ENCODE measurements around the gene LAMC2.
A peak's percentile ranks its signal among the peaks of the same experiment; 100 is the strongest.
"Not testable (repeated sequence)": the region's sequence is repeated elsewhere in the genome, so short reads cannot be mapped to it uniquely, and the experiment has no call there.

Gene LAMC2

DNA sequence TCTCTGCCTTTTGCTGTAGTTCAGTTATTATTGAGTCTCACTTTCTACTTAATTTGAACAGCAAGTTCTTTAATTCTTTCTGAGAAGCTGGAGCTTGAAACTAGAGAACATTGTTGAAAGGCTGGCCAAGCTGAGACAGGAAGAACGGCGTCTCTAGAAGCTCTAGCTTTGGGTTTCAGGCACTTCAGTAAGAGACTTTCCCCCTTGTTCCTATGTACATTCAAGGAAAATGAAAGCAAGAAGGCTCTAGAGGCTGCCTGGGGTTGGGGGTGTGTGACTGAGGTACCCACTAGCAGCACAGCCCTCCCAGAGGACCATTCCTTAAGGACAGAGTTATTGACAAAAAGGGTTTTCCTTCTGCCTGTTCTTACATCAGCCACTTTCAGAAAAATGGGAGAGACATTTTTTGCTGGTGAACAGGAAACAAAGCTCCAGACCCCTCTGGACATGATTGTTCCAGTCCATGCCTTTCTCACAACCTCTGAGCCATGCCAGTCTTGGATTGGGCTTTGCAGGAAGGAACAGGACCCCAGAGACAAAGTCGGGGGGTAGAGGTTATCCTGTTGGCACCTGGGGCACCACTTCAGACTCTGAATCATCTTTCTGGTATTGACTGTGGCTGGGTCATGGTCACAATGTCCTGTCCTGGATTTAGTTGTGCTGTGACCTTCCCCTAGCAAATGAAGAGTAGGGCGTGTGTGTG is 63.1 kb downstream of the LAMC2 start:
- H3K4me3 ChIP-seq (ENCODE audit: low read depth, low read length): no peak overlapping the region
- DNase-seq (ENCODE audit: low read depth): no peak

- H3K4me3 ChIP-seq (ENCODE audit: low read depth, low read length): no peak overlapping the region
- DNase-seq (ENCODE audit: low read depth): no peak
Observed at GRCh38 chr1:183249941-183250452, 63.9 kb downstream of the LAMC2 start.

DNA sequence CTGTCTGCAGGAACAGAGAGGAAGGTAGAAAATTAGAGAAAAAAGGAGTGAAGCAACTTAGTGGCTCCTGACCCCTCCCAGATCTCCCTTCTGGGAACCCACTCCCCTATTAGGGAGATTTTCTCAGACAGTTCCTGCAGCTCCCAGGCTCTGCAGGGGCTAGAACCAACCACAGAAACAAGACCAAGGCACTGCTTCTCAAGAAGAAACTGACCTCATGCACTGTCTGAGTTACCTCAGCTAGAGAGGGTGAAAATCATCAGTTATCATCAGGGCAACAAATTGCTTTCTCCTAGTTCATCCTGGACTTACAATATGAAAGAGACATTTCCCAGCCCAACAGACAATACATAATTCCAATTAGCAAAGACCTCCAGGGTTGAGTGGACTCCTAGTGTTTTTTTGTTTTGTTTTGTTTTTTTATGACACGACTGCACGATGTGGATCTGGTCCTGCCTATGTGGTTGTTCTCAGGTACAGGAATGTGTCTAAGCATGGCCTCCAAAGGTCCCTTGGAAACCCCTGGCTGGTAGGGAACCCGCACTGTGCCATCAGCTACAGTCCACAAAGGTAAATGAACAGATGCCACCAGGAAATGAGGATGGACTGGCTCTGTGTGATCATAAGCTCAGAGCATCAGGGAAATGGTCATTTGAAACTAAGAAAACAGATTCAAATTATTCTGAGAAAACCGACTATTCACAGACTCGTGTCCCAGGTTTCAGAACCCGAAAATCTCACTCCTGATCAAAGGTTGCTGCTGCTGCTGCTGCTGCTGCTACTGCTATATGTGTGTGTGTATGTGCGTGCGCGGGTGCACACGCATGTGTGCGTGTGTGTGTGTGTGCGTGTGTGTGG is 65.3 kb downstream of the LAMC2 start:
- H3K4me3 ChIP-seq (ENCODE audit: low read depth, low read length): no peak overlapping the region
- no peak for DNase-seq (ENCODE audit: low read depth)

- H3K4me3 ChIP-seq (ENCODE audit: low read depth, low read length): no peak overlapping the region
- no peak for DNase-seq (ENCODE audit: low read depth)
Observed at GRCh38 chr1:183251959-183252450, 65.9 kb downstream of the LAMC2 start.

- no peak overlapping the region for H3K4me3 ChIP-seq (ENCODE audit: low read depth, low read length)
- no peak for DNase-seq (ENCODE audit: low read depth)
Observed at GRCh38 chr1:183255073-183255472, 69.0 kb downstream of the LAMC2 start.

DNA sequence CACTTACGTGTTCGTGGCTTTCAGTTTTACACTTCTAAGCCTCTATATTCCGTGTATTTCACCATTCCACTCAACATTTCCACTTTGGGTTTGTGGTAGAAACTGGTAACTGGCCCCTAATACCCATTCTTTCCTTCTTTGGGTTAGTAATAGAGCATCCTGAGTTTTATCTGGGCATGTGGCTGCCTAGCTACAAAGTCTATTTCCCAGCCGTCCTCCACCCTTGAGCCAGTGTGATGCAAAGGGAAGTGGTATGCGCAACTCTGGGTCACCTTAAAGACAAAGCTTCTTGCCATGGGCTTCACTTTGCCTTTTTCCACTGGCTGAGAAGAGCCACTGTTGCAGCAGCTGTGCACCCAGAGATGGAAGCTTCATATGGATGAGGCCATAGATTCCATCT is 73.9 kb downstream of the LAMC2 start:
- DNase-seq (ENCODE audit: low read depth): no peak
- no peak overlapping the region for H3K4me3 ChIP-seq (ENCODE audit: low read depth, low read length)

- H3K4me3 ChIP-seq (ENCODE audit: low read depth, low read length): no peak overlapping the region
- DNase-seq (ENCODE audit: low read depth): no peak
Observed at GRCh38 chr1:183262628-183263200, 76.7 kb downstream of the LAMC2 start.

DNA sequence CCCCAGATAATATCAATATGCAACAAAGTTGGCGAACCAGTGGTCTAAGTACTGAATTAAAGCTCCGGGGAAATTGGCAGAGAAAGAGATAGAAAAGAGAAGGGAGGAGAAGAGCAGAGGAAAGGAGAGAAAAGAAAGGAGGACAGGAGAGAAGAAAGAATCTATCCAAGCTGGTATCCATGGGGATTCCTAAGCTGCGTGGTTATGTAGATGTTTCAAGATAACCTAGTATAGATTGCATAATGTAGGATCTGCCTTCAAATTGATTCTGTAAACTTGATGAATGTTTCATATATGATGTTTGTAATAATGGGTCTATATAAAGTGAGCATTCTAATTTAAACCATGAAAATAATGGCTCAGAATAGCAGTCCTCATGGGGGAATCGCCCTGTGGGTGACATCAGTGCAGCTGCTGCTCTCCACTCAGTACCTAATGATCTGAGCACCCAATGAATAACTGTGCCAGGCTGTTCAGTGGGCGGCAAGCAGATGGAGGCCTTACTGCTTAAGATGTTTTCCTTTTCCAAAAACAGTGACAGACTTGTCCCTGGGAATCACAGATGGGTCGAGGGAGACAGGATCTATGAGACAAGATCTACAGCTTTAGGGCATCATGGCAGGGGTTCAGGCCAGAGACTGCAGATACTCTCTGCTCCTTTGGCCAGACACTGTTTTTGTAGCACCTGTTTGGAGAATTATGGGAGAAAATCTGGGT is 78.0 kb downstream of the LAMC2 start:
- no peak for DNase-seq (ENCODE audit: low read depth)
- H3K4me3 ChIP-seq (ENCODE audit: low read depth, low read length): no peak overlapping the region

GRCh38 chr1:183267646-183268431 is 81.8 kb downstream of the LAMC2 start:
- peak; percentile 96 for DNase-seq (ENCODE audit: low read depth)
- H3K4me3 ChIP-seq (ENCODE audit: low read depth, low read length): no peak overlapping the region

- DNase-seq (ENCODE audit: low read depth): peak; percentile 58
- no peak overlapping the region for H3K4me3 ChIP-seq (ENCODE audit: low read depth, low read length)
Observed at GRCh38 chr1:183270541-183271141, 84.6 kb downstream of the LAMC2 start.

DNA sequence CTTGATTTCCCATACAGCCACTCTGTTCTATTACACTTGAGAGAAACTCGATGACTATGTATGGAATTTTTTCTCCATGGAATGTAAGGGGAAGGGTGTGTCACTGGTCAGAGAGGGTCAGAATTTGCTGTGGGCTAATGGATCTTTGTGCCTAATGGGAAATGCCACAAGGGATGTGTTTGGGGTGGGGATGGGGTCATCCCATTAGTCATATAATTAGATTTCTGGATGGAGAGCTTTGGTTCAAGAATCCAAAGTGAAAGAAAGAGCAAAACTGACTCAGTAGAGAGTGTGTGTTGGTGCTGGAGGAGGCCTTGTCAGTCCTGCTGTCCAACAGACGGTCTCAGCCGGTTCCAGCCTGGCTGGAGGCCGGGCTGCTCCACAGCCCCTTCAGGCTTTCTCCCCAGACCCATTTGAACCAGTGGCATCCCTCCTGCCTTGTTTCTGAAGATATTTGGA is 86.4 kb downstream of the LAMC2 start:
- no peak overlapping the region for H3K4me3 ChIP-seq (ENCODE audit: low read depth, low read length)
- DNase-seq (ENCODE audit: low read depth): peak; percentile 64

GRCh38 chr1:183273300-183273699 is 87.2 kb downstream of the LAMC2 start:
- no peak for DNase-seq (ENCODE audit: low read depth)
- no peak overlapping the region for H3K4me3 ChIP-seq (ENCODE audit: low read depth, low read length)

DNA sequence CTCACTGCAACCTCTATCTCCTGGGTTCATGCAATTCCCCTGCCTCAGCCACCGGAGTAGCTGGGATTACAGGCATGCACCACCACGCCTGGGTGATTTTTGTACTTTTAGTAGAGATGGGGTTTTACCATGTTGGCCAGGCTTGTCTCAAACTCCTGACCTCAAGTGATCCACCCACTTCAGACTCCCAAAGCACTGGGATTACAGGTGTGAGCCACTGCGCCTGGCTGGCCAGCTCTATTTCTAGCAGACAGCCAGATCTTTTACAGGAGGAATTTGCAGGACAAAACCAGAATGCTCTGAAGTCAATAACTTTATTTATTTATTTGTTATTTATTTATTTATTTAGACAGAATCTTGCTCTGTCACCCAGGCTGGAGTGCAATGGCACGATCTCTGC is 87.9 kb downstream of the LAMC2 start:
- not testable (repeated sequence) for DNase-seq (ENCODE audit: low read depth); H3K4me3 ChIP-seq (ENCODE audit: low read depth, low read length)

DNA sequence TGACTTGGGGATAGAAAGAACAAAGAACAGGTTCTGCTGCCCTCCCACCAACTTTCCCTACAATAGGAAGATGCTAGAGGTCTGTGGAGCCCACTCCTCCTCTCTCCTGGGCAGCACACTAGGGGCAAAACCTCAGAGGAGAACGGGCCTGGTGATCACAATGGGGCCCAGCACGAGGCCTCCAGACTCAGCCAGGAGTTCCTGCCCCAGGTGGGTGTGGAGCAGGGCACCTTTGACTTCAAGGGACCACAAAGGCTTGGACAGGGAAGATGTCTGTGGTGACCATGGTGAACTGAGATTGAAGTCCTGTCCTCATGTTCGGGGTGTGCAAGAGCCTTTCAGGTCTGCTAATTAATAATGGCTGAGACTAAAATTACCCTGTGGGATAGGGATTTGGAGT is 88.8 kb downstream of the LAMC2 start:
- no peak for DNase-seq (ENCODE audit: low read depth)
- no peak overlapping the region for H3K4me3 ChIP-seq (ENCODE audit: low read depth, low read length)

- DNase-seq (ENCODE audit: low read depth): no peak
Observed at GRCh38 chr1:183275322-183275721, 89.3 kb downstream of the LAMC2 start.

GRCh38 chr1:183276386-183277080 is 90.5 kb downstream of the LAMC2 start:
- no peak for DNase-seq (ENCODE audit: low read depth)
- H3K4me3 ChIP-seq (ENCODE audit: low read depth, low read length): no peak overlapping the region

More at GRCh38 chr1:183275322-183275721, 89.3 kb downstream of the LAMC2 start:
- no peak overlapping the region for H3K4me3 ChIP-seq (ENCODE audit: low read depth, low read length)

- H3K4me3 ChIP-seq (ENCODE audit: low read depth, low read length): no peak overlapping the region
- DNase-seq (ENCODE audit: low read depth): peak; percentile 82
Observed at GRCh38 chr1:183277821-183278738, 92.0 kb downstream of the LAMC2 start.

All from skeletal muscle cell (primary cell).